Left hindlimb (tissue), 1 donor: Measurements from ENCODE around the gene RPS6KB2.

Experiments
- DNase-seq: peaks from one replicate; pipeline ENCODE4 v3.0.0-alpha.2; 2018

Gene RPS6KB2

DNA sequence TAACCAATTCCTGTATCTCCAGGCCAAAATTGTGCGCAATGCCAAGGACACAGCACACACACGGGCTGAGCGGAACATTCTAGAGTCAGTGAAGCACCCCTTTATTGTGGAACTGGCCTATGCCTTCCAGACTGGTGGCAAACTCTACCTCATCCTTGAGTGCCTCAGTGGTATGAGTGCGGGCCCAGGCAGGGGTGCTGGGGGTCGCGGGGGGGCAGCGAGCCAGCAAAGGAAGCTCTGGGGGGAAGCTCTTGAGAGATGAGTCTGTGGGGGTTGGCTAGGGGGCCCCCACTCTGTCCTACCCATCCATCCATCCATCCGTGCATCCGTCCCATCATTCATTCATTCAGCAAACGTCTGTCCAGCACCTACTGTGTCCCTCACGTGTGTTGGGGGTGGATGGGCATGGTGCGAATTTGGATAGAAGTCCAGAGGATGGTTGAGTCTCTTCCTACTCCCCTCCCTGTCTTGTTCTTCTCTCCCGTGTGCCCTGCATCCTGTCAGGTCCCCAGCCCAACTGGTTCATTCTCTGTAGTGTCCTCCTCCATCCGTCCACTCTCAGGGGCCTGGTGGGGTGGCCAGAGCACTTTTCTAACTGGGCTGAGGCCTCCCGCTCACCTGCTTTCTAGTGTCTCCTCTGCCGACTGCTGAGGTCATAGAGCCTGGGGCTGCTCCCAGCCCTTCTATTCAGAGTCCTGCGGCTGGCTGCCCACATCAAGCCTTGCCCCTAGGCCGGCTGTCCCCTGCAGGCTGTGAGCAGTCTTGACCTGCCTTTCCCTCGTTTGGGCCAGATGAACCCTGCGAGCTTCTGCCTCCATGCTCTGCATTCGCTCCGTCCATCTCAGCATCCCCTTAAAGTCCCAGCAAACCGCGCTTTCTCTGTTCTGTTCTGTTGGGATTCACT lies 3.3 kb downstream of the RPS6KB2 start:
- DNase-seq: no peak

DNA sequence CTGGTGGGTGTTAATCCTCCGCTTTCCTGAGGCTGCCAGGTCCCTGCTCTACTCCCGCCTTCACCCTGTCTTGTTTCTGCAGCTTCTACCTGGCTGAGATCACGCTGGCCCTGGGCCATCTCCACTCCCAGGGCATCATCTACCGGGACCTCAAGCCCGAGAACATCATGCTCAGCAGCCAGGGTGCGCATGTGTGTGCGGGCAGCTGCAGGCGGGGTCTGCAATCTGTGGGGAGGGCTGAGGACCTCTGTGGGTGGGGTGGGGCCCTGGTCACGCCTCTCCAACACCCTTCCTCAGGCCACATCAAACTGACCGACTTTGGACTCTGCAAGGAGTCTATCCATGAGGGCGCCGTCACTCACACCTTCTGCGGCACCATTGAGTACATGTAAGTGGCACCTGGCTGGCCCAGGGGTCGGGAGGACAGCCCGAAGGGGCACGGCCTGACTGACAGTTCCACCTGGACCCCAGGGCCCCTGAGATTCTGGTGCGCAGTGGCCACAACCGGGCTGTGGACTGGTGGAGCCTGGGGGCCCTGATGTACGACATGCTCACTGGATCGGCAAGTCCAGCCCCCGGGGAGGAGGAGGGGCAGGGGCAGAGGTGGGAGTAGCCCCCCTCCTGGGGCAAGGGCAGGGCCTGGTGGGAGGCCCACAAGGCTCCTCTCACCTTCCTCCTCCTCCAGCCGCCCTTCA lies 4.5 kb downstream of the RPS6KB2 start:
- DNase-seq: no peak

DNA sequence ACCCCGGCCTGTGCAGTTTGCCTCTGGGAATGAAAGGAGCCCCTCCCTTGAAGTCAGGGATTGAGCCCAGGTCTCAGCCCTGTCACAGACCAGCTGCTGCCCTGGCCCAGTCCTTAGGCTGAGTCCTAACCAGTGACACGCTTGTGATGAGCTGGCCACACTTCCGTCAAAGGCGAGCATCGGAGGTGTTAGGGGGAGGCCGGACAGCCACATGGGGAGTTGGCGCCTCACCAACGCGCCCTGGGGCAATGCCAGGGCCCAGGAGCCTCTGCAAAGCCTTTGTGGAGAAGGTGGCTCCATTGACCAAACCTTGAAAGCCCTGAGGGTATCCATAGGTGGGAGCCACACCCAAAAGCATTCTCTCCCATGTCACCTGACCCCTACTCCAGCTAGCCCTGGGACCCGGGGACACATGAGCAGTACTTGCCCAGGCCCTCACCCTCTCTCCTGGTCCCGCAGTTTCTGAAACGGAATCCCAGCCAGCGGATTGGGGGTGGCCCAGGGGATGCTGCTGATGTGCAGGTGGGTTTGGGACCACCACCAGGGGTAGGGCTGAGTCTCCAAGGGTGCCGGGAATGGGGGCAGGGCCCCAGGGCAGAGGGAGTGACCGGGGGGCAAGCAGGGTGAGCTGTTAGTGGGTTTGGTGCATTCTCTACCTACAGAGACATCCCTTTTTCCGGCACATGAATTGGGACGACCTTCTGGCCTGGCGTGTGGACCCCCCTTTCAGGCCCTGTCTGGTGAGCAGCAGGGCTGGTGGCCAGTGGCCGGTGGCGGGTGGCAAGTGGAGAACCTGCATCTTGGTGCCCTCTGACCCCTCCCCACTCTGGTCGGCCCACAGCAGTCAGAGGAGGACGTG lies 5.5 kb downstream of the RPS6KB2 start:
- DNase-seq: no peak

DNA sequence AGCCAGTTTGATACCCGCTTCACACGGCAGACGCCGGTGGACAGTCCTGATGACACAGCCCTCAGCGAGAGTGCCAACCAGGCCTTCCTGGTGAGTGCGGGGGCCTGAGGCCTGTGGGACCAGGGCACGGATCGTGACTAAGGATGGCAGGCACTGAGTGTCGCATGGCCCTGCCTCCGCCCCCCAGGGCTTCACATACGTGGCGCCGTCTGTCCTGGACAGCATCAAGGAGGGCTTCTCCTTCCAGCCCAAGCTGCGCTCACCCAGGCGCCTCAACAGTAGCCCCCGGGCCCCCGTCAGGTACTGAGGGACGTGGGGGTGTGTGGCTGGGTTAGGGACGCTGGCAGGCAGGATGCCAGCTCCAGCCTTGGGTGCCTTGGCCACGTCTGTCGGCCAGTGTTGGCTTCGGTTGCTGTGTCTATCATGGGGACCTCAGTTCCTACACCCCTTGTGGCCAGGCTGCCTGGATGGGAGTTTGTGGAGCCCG lies 6.1 kb downstream of the RPS6KB2 start:
- DNase-seq: no peak

DNA sequence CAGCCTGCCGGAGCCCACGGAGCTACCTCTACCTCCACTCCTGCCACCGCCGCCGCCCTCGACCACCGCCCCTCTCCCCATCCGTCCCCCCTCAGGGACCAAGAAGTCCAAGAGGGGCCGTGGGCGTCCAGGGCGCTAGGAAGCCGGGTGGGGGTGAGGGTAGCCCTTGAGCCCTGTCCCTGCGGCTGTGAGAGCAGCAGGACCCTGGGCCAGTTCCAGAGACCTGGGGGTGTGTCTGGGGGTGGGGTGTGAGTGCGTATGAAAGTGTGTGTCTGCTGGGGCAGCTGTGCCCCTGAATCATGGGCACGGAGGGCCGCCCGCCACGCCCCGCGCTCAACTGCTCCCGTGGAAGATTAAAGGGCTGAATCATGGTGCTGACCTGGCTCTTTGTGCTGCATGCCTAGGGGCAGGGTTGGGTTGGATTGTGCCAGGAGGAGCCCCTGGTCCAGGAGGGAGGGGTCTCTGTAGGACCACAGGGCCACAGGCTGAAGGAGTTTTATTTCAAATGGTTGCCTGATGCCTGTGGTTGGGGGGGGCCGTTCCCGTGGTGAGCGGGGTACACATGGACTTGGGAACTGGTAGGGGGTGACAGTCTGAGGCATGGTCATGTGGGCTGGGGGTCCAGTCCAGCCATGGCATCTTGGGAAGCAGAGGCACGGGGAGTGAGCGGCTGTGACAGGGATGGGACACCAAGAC lies 6.9 kb downstream of the RPS6KB2 start:
- no peak for DNase-seq

DNA sequence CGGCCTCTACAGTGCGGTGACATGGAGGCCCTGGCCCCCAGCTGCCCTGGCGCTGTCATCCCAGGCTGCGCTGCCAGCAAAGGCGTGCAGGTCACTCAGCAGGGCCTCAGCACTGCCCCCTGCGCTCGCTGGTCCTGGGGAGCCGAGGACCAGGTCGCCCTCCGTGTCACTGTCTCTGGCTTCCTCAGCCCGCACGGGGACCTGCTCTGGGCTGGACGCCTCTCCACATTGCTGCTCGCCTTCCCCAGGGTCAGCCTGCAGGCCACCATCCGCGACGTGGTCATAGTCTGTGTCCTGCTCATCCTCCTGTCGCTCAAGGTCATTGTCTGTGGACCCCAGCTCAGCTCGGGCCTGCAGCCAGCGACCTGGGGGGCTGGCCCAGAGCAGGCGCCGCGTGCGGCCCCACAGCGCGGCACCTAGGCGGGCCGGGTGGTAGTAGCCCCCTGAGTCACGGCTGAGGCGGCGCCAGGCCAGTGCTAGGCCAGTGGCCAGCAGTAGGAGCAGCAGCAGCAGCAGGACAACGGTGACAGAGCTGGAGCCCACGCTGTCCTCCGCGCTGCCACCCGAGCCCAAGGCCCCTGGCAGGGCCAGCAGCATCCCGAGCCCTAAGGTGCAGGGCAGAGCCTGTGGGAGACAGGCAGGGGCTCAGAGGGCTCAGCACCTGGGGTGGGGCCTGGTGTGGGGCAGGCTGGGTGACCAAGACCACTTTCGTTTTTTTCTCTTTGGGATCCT lies 7.6 kb downstream of the RPS6KB2 start:
- DNase-seq: no peak

DNA sequence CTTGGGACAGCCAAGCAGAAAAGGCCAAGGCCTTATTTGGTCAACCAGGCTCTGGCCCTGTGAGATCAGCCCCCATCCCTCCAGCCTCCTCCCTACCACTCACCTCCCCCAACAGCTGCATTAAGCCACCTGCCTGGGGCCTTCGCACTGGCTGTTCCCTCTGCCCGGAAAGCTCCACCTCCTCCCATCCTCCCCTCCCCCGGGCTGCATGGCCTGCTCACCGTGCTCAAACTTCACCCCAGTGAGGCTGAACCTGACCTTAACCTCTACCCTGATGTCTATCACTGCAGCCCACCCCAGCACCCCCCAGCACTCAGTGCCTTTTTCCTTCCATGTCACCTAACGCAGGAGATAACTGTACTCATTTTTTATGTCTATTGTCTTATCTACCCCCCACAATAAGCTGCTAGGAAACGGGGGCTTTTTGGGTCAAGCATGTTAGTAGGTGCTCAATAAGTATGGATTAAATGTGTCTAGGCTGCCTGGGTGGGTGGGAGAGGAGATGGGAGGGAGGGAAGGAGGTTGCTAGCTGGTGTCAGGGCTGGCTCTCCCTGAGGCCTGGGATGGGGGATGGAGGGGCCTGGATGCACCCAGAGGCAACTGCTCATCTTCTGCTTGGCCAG lies 8.3 kb downstream of the RPS6KB2 start:
- no peak for DNase-seq

DNA sequence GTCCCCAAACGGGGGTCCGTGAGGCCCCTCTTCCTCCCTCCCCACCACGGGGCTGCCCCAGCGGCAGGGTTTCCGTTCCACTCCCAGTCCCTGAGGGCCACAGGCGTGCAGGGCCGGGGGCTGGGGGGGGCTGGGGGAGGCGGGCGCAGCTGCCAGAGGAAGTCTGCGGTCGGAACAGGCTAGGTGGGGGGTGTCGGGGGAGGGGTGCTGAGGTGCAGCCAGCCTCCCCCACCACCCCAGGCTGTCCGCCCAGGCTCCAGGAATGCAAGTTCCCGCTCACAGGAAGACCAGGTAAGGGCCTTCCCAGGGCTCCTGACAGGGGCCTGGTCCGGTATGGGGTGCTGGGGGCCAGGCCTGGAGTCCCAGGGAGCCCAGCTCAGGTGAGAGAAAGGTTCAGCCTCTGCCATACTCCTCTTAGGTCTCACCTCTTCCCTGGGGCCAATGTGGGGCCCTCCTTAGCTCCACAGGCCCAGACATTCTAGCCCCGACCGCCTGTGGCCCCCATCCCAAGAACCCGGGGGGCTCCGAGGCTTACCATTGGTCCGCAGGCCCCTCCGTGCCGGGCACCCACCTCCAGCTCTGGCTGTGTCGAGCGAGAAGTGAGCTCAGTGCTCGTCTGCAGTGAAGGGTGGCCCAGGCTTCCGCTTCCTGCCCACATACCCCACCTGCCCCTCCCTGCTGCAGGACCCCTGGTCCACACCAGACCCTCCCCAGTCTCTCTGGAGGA lies 9.0 kb downstream of the RPS6KB2 start, which contains the start of gene PTPRCAP:
TSS of gene PTPRCAP (minus strand) at position 601 of the 727 bp plus-strand sequence. CDS start at position 538, 63 bp downstream.
- DNase-seq: no peak

DNA sequence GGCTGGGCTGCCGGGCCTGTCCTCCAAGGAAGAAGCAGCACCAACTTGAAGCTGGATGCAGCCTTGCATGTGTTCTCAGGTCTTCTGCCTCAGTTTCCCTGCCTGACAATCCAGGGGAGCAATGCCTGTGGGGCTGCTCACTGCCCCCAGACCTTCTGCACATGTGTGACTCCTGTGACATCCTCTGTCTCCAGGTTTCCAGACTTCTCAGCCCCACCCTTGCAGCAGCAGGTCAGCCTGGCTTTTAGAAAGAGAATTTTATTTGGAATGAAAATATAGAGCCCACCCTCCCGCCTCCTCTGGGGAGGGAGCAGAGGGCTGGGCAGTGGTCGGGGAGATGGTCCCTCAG lies 9.5 kb downstream of the RPS6KB2 start:
- DNase-seq: no peak

DNA sequence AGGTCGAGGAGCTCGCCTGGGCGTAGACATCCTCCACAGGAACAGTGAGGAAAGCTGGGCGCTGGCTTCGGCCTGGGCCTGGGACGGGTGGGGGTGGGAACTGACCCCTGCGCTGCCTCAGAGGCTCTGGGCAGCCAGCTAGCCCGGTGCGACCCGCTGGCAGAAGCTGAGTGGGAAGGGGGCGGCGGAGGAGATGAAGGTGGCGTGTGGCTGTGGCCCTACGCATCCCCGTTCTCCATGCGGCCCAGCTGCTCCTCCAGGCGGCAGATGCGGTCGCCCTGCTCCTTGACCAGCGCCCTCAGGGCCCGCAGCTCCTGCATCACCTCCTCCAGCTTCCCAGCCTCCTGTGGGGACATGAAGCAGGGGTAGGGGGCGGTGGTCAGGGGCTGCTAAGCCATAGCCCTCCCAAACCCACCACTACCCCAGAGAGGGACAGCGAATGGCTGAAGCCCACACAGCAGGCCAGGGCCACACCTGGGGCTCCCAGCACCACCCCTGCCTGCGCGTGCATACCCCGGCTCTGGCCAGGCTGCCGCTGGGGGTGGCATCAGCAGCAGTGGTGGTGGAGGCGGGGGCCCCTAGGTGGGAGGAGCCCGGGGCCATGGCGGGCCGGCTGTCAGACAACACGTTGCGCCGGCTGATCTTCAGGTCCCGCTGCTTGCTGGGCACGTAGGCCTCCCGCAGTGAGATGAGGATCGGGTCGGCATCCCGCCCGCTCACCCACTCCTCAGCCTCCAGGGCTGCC lies 10.0 kb downstream of the RPS6KB2 start:
- no peak for DNase-seq

DNA sequence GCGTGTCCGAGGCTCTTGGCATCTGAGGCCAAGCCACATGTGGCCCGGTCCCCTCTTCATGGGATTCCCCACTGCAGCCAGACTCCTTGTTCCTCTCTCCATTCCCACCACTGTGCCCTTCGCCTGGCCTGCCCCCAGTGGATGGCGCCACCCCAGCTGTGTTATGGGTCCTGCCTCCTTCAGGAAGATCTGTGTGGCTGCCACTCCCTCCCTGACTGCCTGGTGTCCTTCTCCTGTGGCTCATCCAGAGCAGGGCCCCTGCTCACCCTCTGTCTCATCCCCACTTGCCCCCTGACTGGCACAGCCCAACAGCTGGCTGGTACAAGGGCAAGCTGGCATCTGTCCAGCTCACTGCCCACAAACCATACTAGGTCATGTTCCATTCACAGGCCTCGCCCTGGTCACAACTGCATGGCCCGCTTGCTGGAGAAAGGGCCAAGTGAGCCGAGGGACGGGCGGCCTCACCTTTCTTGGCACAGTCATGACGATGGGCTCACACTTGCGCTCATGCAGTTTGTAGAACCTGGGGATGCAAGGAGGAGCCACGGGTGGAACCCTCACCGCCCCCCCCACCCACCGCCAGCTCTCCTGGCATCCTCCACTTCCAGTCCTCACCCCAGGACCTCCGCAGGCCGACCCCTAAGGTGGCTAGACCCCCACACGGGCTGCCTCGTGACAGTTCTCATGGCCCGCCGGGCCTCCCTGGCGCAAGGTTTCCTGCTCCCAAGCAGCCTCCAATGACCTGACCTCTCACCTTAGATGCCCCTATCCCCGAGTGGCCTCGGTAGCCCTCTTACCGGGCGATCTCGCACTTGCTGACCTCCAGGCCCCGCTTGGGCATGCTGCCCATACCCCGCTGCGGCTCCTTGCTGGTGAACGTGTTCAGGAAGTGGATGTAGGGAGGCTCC lies 11.3 kb downstream of the RPS6KB2 start:
- no peak for DNase-seq

DNA sequence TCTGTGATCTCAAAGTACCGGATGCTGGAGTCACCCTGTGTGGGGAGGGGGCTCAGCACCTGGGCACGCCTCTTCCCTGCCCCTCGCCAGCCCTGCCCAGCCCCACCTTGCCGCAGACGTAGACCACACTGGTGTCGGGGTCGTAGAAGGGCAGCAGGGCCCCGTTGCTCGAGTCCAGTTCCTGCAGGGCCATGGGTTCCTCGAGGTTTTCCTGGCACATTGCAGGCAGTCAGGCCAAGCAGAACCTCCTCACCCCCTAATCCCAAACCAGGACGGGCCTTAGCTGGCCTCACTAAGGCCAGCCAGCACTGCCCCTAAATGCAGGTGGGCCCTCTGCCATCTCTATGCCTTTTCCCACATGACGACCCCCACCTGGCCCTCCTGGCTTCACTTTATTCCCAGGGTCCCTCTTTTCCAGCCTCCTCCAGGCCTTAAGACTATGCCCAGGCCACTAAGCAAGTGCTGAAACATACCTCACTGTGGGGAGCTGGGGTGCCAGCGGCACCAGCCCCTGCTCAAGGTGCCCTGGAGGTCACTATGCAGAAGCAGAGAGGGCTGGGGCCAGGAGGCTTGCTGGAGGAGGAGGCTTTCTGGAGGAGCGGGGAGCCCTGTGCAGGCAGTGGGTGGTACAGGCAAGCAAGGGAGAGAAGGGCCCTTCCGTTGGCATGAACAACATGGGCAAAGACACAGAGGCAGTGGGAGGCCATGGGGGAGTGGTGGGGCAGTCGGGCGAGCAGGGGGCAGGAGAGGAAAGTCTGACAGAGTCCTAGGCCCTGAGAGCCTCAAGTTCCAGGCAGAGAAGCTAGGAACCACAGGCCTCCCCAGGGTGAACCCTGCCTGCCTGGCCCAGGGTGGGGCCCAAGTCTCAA lies 12.2 kb downstream of the RPS6KB2 start:
- no peak for DNase-seq

DNA sequence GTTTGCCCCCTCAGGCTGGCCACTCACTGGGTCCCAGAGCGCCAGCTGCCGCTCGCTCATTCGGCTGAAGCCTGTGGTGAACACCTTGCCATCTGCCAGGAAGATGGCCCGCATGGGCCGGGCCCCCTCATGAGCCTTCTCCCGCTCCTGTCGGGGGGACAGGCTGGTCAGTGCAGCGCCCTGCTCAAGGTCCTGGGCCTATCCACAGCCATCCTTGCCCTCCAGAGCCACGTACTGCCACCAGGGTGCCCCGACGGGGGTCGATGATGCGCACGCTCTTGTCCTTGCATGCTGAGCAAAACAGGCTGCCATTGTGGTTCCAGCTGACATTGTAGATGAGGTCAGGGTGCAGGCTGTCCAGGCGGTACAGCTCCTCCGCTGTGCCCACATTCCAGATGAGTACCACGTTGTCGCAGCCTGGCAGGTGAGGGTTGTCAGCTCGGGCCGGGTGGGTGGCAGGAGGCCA lies 12.8 kb downstream of the RPS6KB2 start:
- no peak for DNase-seq

DNA sequence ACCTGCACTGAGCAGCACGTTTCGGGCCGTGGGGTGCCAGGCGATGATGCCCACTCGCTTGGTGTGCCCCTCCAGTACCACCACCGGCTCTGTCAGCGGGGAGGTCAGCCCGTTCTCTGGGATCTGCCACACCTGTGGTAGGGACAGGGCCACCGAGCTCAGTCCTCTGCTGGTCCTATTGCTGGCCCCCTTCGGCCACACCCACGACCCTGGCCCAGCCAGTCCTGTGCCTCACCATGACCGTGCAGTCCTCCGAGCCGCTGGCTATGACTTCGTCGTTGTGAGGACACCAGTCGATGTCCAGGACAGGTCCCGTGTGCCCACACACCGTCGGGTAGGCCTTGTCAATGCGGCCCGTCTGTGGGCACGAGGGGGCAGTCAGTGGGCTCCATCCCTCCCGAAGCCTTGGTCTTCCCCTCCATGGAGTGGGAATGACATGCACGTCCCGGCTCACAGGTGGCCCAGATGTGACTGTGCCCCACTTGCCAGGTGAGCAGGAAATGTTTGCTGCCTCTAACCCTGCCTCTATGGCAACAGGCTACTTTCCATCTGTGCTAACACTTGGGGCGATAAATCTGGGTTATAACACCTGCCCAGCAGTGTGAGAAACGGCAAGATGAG lies 13.5 kb downstream of the RPS6KB2 start:
- no peak for DNase-seq

DNA sequence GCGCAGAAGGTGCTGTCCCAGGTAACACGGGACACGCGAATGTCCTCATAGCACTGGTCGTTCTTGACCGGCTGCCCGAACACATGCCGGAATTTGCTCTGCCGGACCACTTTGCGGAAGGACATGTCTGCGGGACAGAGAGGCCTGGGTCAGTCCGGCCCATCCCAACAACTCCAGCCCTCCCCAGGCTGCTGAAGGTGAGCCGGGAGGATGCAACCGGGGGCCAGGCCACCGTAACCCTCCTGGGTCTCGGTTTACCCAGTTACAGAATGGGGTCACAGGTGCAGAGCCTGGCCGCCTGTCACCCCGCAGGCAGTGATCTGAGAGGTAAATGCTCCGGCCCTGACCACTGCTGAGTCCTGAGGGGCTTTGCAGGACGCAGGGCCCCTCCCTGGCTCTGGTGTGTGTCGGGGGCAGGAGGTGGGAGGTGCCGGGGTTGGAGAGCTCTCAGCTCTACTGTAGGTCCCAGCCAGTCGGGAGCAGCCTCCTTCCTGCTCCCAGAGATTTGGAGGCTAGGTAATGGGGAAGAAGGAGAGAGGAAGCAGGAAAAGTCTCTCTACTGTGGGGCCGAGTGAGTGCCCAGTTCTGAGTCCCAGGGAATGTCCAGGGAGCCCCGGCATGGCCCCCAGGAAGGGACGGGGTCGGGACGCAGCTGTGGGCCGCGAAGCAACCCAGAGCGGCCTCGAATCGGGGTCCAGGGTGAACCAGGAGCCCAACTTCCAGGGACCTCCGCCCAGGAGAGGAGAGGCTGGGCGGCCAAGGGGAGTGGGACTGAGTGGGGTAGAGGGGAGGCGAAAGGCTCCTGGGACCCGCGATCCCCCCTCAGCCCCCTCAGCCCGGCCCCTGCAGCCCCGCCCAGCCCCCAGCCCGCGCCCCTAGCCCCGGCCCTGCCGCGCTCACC lies 14.5 kb downstream of the RPS6KB2 start:
- no peak for DNase-seq

DNA sequence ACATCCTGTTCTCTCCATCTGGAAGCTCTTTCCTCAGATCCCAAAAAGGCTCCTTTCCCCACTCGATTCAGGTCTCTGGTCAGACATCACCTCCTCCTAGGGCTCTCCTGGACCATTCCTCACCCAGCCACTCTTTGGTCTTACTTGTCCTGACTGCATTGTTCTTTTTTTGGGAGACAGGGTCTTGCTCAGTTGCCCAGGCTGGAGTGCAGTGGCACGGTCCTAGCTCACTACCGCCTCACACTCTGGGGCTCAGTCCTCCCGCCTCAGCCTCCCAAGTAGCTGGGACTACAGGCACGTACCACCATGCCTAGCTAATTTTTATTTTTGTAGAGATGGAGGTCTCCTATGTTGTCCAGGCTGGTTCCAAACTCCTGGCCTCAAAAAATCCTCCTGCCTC lies 17.2 kb downstream of the RPS6KB2 start:
- no peak for DNase-seq
